ENCODE data around the gene RAB11FIP4.
"Not testable (repeated sequence)": the region's sequence is repeated elsewhere in the genome, so short reads cannot be mapped to it uniquely, and the experiment has no call there.

Gene RAB11FIP4

DNA sequence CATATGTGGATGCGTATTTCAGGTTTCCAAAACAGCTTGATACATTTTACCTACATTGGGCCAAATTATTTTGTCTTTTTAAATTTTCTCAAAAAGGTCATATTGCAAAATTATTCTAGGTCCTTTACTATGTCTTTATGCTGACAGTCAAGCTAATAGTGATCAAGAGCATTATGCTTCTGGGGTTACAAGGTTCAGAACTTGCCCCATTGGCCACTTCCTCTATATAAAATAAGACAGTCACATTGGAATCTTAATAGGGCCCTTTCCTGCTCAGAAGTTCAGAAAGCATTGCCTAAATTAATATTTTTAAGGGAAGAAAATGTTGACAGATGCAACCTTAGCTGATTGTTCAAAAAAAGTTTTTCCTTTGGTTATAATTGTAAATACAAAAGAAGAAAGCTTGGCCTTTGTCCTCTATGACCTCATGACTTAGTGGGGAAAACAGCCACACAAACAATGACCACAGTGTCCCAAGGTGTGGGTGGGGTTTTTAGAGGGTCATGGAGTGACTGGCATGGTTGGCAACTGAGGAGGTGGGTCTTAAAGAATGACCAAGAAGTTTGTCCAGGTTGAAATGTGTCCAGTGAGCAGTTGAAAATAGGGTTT lies 11.8 kb upstream of the RAB11FIP4 start:
- TF ChIP-seq, protein P1, sequence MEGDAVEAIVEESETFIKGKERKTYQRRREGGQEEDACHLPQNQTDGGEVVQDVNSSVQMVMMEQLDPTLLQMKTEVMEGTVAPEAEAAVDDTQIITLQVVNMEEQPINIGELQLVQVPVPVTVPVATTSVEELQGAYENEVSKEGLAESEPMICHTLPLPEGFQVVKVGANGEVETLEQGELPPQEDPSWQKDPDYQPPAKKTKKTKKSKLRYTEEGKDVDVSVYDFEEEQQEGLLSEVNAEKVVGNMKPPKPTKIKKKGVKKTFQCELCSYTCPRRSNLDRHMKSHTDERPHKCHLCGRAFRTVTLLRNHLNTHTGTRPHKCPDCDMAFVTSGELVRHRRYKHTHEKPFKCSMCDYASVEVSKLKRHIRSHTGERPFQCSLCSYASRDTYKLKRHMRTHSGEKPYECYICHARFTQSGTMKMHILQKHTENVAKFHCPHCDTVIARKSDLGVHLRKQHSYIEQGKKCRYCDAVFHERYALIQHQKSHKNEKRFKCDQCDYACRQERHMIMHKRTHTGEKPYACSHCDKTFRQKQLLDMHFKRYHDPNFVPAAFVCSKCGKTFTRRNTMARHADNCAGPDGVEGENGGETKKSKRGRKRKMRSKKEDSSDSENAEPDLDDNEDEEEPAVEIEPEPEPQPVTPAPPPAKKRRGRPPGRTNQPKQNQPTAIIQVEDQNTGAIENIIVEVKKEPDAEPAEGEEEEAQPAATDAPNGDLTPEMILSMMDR (conservative IDR thresholded peaks at IDR 0.05; ENCODE audit: low read length), result no peak
- DNase-seq (ENCODE audit: low read depth), result no peak
- H3K4me3 ChIP-seq (ENCODE audit: low read length), result no peak overlapping the region

DNA sequence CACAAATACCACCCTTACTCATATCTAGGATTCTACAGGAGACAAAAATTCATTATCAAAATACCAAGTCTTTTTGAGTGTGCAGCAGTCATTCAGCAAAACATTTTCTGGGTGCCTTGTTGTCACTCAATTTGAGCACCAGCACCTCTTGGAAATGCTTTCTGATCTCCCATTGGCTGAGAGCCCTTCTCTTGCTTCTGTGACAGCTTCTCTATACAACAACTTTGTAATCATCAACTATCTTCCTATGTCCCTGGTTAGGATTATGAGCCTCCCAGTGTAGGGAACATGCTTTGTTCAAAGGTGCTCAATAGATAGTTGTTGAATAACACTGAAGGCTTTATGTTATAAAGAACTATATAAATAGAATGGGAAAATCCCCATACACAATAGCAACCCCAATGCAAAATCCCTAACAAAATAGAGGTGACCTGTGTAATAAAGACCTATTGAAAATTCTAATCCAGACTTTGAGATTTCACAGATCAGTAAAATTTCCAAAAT lies 10.3 kb upstream of the RAB11FIP4 start:
- no peak for DNase-seq (ENCODE audit: low read depth)
- H3K4me3 ChIP-seq (ENCODE audit: low read length), result no peak overlapping the region

DNA sequence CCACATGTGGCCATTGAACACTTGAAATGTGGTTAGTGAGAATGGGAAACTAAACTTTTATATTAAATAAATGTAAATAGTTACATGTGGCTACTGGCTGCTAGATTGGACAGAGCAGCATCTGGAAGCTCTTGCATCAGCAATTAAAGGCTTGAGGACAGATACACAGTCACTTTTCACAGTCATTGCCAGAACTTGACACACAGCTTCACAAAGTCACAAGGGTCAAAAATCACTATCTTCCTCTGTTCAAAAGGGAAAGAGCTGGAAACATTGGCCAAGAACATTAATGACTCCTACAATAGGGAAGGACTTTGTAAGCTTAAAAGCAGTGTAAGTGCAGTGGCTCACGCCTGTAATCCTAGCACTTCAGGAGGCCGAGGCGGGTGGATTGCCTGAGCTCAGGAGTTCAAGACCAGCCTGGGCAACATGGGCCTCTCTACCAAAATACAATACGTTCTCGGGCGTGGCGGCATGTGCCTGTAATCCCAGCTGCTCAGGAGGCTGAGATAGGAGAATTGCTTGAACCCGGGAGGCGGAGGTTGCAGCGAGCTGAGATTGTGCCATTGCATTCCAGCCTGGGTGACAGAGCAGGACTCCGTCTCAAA lies 8.7 kb upstream of the RAB11FIP4 start:
- not testable (repeated sequence) for H3K4me3 ChIP-seq (ENCODE audit: low read length); DNase-seq (ENCODE audit: low read depth)

More for the DNA sequence above, 10.3 kb upstream of the RAB11FIP4 start:
- TF ChIP-seq, protein P1 (conservative IDR thresholded peaks at IDR 0.05; ENCODE audit: low read length), result no peak

DNA sequence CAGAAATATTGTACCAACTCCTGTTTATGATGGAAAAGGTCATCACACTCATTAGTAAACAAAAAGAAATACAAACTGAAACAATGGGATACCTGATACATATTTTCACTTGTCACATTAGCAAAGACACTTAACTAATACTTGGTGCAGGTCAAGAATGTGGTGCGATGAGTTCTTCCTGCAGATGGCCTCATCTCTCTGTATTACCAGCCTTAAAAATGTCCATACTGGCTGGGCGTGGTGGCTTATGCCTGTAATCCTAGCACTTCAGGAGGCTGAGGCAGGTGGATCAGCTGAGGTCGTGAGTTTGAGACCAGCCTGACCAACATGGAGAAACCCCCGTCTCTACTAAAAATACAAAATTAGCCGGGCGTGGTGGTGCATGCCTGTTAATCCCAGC lies 8.0 kb upstream of the RAB11FIP4 start:
- not testable (repeated sequence) for H3K4me3 ChIP-seq (ENCODE audit: low read length); DNase-seq (ENCODE audit: low read depth)

DNA sequence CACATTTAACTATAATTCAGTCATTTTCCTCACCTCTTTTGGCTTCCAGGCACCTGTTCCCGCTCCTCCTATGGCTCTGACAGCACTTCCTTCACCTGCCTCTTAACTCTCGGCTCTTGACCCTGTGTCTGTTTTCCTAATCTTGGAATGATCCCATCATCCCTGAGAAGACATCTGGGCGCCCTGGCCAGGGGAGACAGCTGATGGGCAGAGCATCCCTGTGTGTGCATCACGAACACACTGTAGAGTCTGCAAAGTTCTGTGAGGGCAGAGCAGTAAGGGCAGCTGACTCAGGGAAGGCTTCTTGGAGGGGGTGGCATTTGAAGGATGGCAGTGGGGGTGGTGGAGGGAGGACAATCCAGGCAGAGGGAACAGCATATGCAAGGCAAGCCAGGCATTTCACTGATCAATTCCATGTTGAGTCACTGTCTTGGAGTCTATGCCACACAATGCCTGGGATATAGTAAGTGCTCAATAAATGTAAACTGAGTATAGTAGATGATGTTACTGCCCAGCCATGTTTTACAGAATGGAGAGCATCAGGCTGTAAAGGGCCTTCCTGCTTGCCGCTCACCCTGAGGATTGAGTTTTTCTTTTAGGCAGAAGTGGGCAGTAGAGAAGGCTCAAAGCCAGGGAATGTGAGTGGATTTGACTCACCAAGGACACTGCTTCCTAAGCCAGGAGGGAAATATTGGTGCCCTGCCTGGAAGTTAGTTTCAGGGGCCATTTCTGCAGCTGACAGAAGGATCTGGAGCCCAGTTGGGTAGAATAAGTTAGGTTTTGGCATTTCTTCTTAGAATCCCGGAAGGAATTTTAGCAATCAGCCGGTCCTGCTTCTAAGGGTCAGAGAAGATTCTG lies 5.8 kb upstream of the RAB11FIP4 start:
- no peak overlapping the region for H3K4me3 ChIP-seq (ENCODE audit: low read length)
- peak; percentile 27 for DNase-seq (ENCODE audit: low read depth)
- TF ChIP-seq, protein P1 (conservative IDR thresholded peaks at IDR 0.05; ENCODE audit: low read length), result no peak

DNA sequence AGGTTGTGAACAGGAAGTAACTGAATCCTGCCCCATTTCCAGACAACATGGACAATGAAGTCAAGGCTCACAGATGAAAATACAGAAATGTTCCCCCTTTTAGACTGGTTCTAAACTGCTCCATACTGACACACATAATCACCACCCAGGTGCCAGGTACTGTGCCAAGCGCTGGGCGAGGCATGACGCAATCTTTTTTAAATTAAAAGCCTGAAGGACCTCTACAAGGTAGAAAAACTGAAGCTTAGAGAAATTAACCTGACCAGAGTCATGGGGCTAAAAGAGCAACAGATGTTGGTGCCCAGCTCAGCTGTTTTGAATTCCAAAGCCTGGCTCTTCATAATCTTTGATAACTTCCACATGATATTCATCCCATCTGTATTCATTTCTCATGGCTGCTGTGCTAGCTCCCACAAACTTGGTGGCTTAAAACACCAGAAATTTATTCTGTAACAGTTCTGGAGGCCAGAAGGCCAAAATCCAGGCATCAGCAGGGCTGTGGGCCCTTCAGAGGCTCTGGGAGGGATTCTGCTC lies 4.9 kb upstream of the RAB11FIP4 start:
- TF ChIP-seq, protein P1 (conservative IDR thresholded peaks at IDR 0.05; ENCODE audit: low read length), result no peak
- DNase-seq (ENCODE audit: low read depth), result peak; percentile 30
- no peak overlapping the region for H3K4me3 ChIP-seq (ENCODE audit: low read length)

DNA sequence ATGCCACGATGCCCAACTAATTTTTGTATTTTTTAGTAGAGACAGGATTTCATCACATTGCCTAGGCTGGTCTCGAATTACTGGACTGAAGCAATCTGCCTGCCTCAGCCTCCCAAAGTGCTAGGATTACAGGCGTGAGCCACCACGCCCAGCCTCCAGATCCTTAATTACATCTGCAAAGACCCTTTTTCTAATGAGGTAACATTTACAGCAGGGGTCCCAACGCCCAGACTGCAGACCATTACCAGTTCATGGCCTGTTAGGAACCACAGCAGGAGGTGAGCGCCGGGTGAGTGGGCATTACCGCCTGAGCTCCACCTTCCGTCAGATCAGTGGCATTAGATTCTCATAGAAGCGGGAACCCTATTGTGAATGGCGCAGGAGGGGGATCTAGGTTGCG lies 4.0 kb upstream of the RAB11FIP4 start:
- no peak for DNase-seq (ENCODE audit: low read depth)
- TF ChIP-seq, protein P1 (conservative IDR thresholded peaks at IDR 0.05; ENCODE audit: low read length), result no peak
- no peak overlapping the region for H3K4me3 ChIP-seq (ENCODE audit: low read length)
